CD14-positive monocyte (primary cell): ENCODE results near the gene PRKCA. TPM values are rescaled to one million over a fixed set of nuclear protein-coding genes. Genes with fewer than 3 reads are reported as not detected.

ENCODE experiments used
- DNase-seq, 3 donors: peaks; one replicate each; pipeline ENCODE4 v3.0.0-alpha.2; 2011 to 2022
- H2AFZ ChIP-seq: 2 replicates; pipeline ENCODE4 v1.6.0; 2012; ENCODE audit warnings: mild to moderate bottlenecking, low read depth, low read length, inconsistent platforms; ENCODE audit not compliant: insufficient read depth, poor library complexity, severe bottlenecking
- H3K27ac ChIP-seq, 2 donors: 1 replicate in 1 of 2; 2 replicates in 1 of 2; pipeline ENCODE4 v1.5.1; 2012 to 2013; ENCODE audit warnings: low read length in 2 of 2, control low read depth in 1 of 2, inconsistent platforms in 1 of 2, low read depth in 1 of 2, mild to moderate bottlenecking in 1 of 2
- H3K27me3 ChIP-seq, 2 donors: one replicate each; pipeline versions ENCODE4 v1.6.0 to v1.6.1; 2011 to 2013; ENCODE audit warnings: low read length in 2 of 2; ENCODE audit not compliant: control insufficient read depth in 2 of 2, insufficient read depth in 2 of 2
- H3K36me3 ChIP-seq, 2 donors: replicated peaks in 1 of 2; 1 replicate in 1 of 2; 2 replicates in 1 of 2; pipeline versions ENCODE4 v1.5.1 to v1.6.1; 2012 to 2013; ENCODE audit warnings: low read length in 2 of 2, control low read depth in 1 of 2, inconsistent platforms in 1 of 2, mild to moderate bottlenecking in 1 of 2; ENCODE audit not compliant: insufficient read depth in 2 of 2, control insufficient read depth in 1 of 2
- H3K4me1 ChIP-seq, 2 donors: 1 replicate in 1 of 2; 2 replicates in 1 of 2; pipeline versions ENCODE4 v1.5.1 to v1.6.1; 2012 to 2013; ENCODE audit warnings: low read length in 2 of 2, control low read depth in 1 of 2, inconsistent platforms in 1 of 2, mild to moderate bottlenecking in 1 of 2, moderate library complexity in 1 of 2; ENCODE audit not compliant: insufficient read depth in 2 of 2, control insufficient read depth in 1 of 2
- H3K4me2 ChIP-seq: replicated peaks from 2 replicates; pipeline ENCODE3; 2012; ENCODE audit warnings: low read length, moderate library complexity, mild to moderate bottlenecking; ENCODE audit not compliant: poor library complexity, severe bottlenecking; ENCODE audit errors: extremely low read depth
- H3K4me3 ChIP-seq, 3 experiments: fragments of 200-600 bp in 1 of 3; sonication (generic) in 1 of 3; replicated peaks in 1 of 3; 1 replicate in 2 of 3; 2 replicates in 1 of 3; pipeline ENCODE4 v1.5.1; 2011 to 2013; ENCODE audit warnings: low read length in 3 of 3, mild to moderate bottlenecking in 3 of 3, control low read depth in 2 of 3, low read depth in 2 of 3, inconsistent platforms in 1 of 3, moderate library complexity in 1 of 3
- H3K79me2 ChIP-seq: 2 replicates; pipeline ENCODE4 v1.6.0; 2012; ENCODE audit warnings: mild to moderate bottlenecking, control low read depth, inconsistent platforms, low read length, moderate library complexity; ENCODE audit not compliant: insufficient read depth
- H3K9ac ChIP-seq: 2 replicates; pipeline ENCODE4 v1.6.0; 2017; ENCODE audit warnings: low read length, mild to moderate bottlenecking; ENCODE audit not compliant: insufficient read depth, poor library complexity, severe bottlenecking
- H3K9me3 ChIP-seq, 2 donors: replicated peaks in 1 of 2; 1 replicate in 1 of 2; 2 replicates in 1 of 2; pipeline versions ENCODE4 v1.5.1 to v1.6.1; 2012 to 2013; ENCODE audit warnings: low read length in 2 of 2, control low read depth in 1 of 2; ENCODE audit not compliant: control insufficient read depth in 1 of 2, insufficient read depth in 1 of 2
- H4K20me1 ChIP-seq: 2 replicates; pipeline ENCODE4 v1.6.0; 2012; ENCODE audit warnings: mild to moderate bottlenecking, low read length, control low read depth, moderate library complexity; ENCODE audit not compliant: insufficient read depth
- H3K27ac Mint-ChIP-seq, 7 donors: one replicate each; pipeline ENCODE4 v1.8.0; 2020; ENCODE audit warnings: mild to moderate bottlenecking in 7 of 7, mixed read lengths in 7 of 7, moderate library complexity in 6 of 7, inconsistent platforms in 2 of 7
- H3K27me3 Mint-ChIP-seq, 3 donors: one replicate each; pipeline ENCODE4 v1.8.0; 2021 to 2022; ENCODE audit warnings: low read depth in 3 of 3, mild to moderate bottlenecking in 3 of 3, mixed read lengths in 3 of 3, moderate library complexity in 3 of 3, inconsistent platforms in 1 of 3
- H3K36me3 Mint-ChIP-seq, 2 donors: one replicate each; pipeline ENCODE4 v1.8.0; 2020; ENCODE audit warnings: mixed read lengths in 2 of 2, inconsistent platforms in 1 of 2, mild to moderate bottlenecking in 1 of 2
- H3K4me1 Mint-ChIP-seq: one replicate; pipeline ENCODE4 v1.8.0; 2020; ENCODE audit warnings: mild to moderate bottlenecking, mixed read lengths
- H3K4me3 Mint-ChIP-seq, 2 donors: one replicate each; pipeline ENCODE4 v1.8.0; 2020; ENCODE audit warnings: mild to moderate bottlenecking in 2 of 2, mixed read lengths in 2 of 2, moderate library complexity in 1 of 2
- H3K9me3 Mint-ChIP-seq, 7 donors: one replicate each; pipeline ENCODE4 v1.8.0; 2020 to 2022; ENCODE audit warnings: mixed read lengths in 7 of 7, mild to moderate bottlenecking in 6 of 7, moderate library complexity in 6 of 7, inconsistent platforms in 2 of 7
- CTCF ChIP-seq: fragments of 200-600 bp; IDR thresholded peaks from one replicate; pipeline ENCODE4 v1.8.0; 2022; ENCODE audit warnings: antibody characterized with exemption, mild to moderate bottlenecking
- WGBS: methylation state at CpG from one replicate; pipeline ENCODE4 v1.1.5; 2013; ENCODE audit warnings: missing lambda C conversion rate; ENCODE audit not compliant: insufficient coverage; 5-methylcytosine and 5-hydroxymethylcytosine counted together
- intact Hi-C, 2 donors: fragments of 100-400 bp; cut with micrococcal nuclease; formaldehyde crosslinking; loops; one replicate each; pipeline versions ENCODE4 v1.15.0 to v1.15.1; 2023
- polyA plus RNA-seq, 3 donors: library from polyadenylated mRNA; depleted of rRNA in 1 of 3; unstranded in 2 of 3; stranded (reverse) in 1 of 3; fragments of 300-500 nt in 2 of 3; fragments of >200 nt in 1 of 3; fragmentation: Illumina TruSeq in 2 of 3; gene quantifications; 1 replicate in 2 of 3; 2 replicates in 1 of 3; pipeline ENCODE4 v1.2.3, GENCODE V29; 2012 to 2021

Gene PRKCA
- polyA plus RNA-seq, 3 donors = 0.22 to 7.1 (median 0.30) TPM

GRCh38 chr17:66353937-66354401, 51.6 kb downstream of the PRKCA start:
- no peaks in the 10 kb centered on the region for H3K36me3 ChIP-seq
- no peak overlapping the region for H3K4me3 Mint-ChIP-seq
- H3K36me3 Mint-ChIP-seq = peaks cover 0 to 12% of the 10 kb centered on the region in 2 donors
- H3K4me1 Mint-ChIP-seq = peaks cover 17% of the 10 kb centered on the region
- no peaks in the 10 kb centered on the region for H3K27me3 ChIP-seq
- WGBS = 100% methylated on average over 2 of the region's 6 CpGs
- DNase-seq = no peak
- no peak overlapping the region for H3K9ac ChIP-seq
- intact Hi-C loops = no loop called here
- H3K9me3 Mint-ChIP-seq = no peaks in the 10 kb centered on the region
- no peak for TF ChIP-seq CTCF
- peaks cover 0 to 4% of the 10 kb centered on the region in 2 donors for H3K4me1 ChIP-seq
- H4K20me1 ChIP-seq = no peaks in the 10 kb centered on the region
- H3K27ac Mint-ChIP-seq = peak overlapping the region in 1 of 7 donors; percentile 28
- no peak overlapping the region for H3K27ac ChIP-seq
- no peak overlapping the region for H3K4me2 ChIP-seq
- H3K27me3 Mint-ChIP-seq = peaks cover 0 to 10% (median 7%) of the 10 kb centered on the region in 3 donors
- H2AFZ ChIP-seq = no peak overlapping the region
- peaks cover 16% of the 10 kb centered on the region for H3K79me2 ChIP-seq
- H3K9me3 ChIP-seq = no peaks in the 10 kb centered on the region
- no peak overlapping the region for H3K4me3 ChIP-seq

- Mint-ChIP-seq H3K27ac (no peak overlapping the region), H3K27me3 (peaks cover 0 to 10% (median 7%) of the 10 kb centered on the region in 3 donors), H3K9me3 (no peaks in the 10 kb centered on the region), H3K36me3 (peaks cover 0 to 8% of the 10 kb centered on the region in 2 donors), H3K4me3 (no peak overlapping the region), H3K4me1 (peaks cover 17% of the 10 kb centered on the region)
- H3K9ac ChIP-seq = no peak overlapping the region
- peaks cover 19% of the 10 kb centered on the region for H3K79me2 ChIP-seq
- no peak overlapping the region for H3K4me3 ChIP-seq
- peaks cover 0 to 4% of the 10 kb centered on the region in 2 donors for H3K4me1 ChIP-seq
- no peak for DNase-seq
- no peak overlapping the region for H3K27ac ChIP-seq
- TF ChIP-seq CTCF = no peak
- no peaks in the 10 kb centered on the region for H4K20me1 ChIP-seq
- intact Hi-C loops = no loop called here
- WGBS = no CpG with 5 or more reads among the region's 3 CpGs
- H2AFZ ChIP-seq = no peak overlapping the region
- H3K36me3 ChIP-seq = no peaks in the 10 kb centered on the region
- no peak overlapping the region for H3K4me2 ChIP-seq
- no peaks in the 10 kb centered on the region for H3K27me3 ChIP-seq
- H3K9me3 ChIP-seq = no peaks in the 10 kb centered on the region
These were observed 52.1 kb downstream of the PRKCA start for GRCh38 chr17:66354472-66354871.
